H9 (cell line): Measurements from ENCODE around the gene BDH1. TPM values are rescaled to one million over a fixed set of nuclear protein-coding genes. Genes with fewer than 3 reads are reported as not detected.

Experiments
- DNase-seq: peaks from one replicate; pipeline ENCODE4 v3.0.0-alpha.2; 2017
- H2AFZ ChIP-seq: one replicate; pipeline ENCODE4 v1.6.1; 2013; ENCODE audit warnings: mild to moderate bottlenecking, low read length, control low read depth, moderate library complexity
- H2AK5ac ChIP-seq: 2 replicates; pipeline ENCODE4 v1.6.1; 2013; ENCODE audit warnings: low read length, control low read depth, mixed read lengths; ENCODE audit not compliant: insufficient read length
- H2BK120ac ChIP-seq: one replicate; pipeline ENCODE4 v1.6.1; 2013; ENCODE audit warnings: low read depth, mild to moderate bottlenecking, low read length, control low read depth, inconsistent platforms; ENCODE audit not compliant: poor library complexity, severe bottlenecking
- H2BK12ac ChIP-seq: 2 replicates; pipeline ENCODE4 v1.6.1; 2013; ENCODE audit warnings: low read length, control low read depth, mixed read lengths, low read depth; ENCODE audit not compliant: insufficient read length
- H2BK15ac ChIP-seq: 2 replicates; pipeline ENCODE4 v1.6.1; 2013; ENCODE audit warnings: low read depth, low read length, control low read depth
- H2BK20ac ChIP-seq: one replicate; pipeline ENCODE4 v1.6.1; 2013; ENCODE audit warnings: low read depth, mild to moderate bottlenecking, low read length, control low read depth, inconsistent platforms; ENCODE audit not compliant: poor library complexity, severe bottlenecking
- H2BK5ac ChIP-seq: 2 replicates; pipeline ENCODE4 v1.6.1; 2013; ENCODE audit warnings: low read length, control low read depth, mixed read lengths; ENCODE audit not compliant: insufficient read length
- H3K14ac ChIP-seq: 2 replicates; pipeline ENCODE4 v1.6.1; 2013; ENCODE audit warnings: low read length, control low read depth; ENCODE audit not compliant: insufficient read depth
- H3K18ac ChIP-seq: 2 replicates; pipeline ENCODE4 v1.6.1; 2013; ENCODE audit warnings: low read depth, mild to moderate bottlenecking, mixed read lengths, low read length, control low read depth; ENCODE audit not compliant: insufficient read length
- H3K23ac ChIP-seq: 2 replicates; pipeline ENCODE4 v1.6.1; 2013; ENCODE audit warnings: low read length, control low read depth, mixed read lengths, low read depth; ENCODE audit not compliant: insufficient read length
- H3K23me2 ChIP-seq: 2 replicates; pipeline ENCODE4 v1.6.1; 2013; ENCODE audit warnings: low read depth, mild to moderate bottlenecking, mixed read lengths, low read length, control low read depth; ENCODE audit not compliant: insufficient read length, poor library complexity, severe bottlenecking
- H3K27ac ChIP-seq: 2 replicates; pipeline ENCODE4 v1.5.1; 2013; ENCODE audit warnings: low read length, control low read depth, mixed read lengths, low read depth; ENCODE audit not compliant: insufficient read length
- H3K27me3 ChIP-seq: 2 replicates; pipeline ENCODE4 v1.6.1; 2013; ENCODE audit warnings: low read length, control low read depth, inconsistent platforms; ENCODE audit not compliant: insufficient read depth
- H3K4ac ChIP-seq: 2 replicates; pipeline ENCODE4 v1.6.1; 2013; ENCODE audit warnings: low read depth, mild to moderate bottlenecking, control low read depth, inconsistent platforms, low read length, moderate library complexity
- H3K4me1 ChIP-seq: 2 replicates; pipeline ENCODE4 v1.6.1; 2013; ENCODE audit warnings: low read length, control low read depth, inconsistent platforms; ENCODE audit not compliant: insufficient read depth
- H3K4me2 ChIP-seq: 2 replicates; pipeline ENCODE4 v1.6.1; 2013; ENCODE audit warnings: low read length, control low read depth, mixed read lengths; ENCODE audit not compliant: insufficient read length, insufficient read depth
- H3K56ac ChIP-seq: 2 replicates; pipeline ENCODE4 v1.6.1; 2013; ENCODE audit warnings: low read depth, mild to moderate bottlenecking, mixed read lengths, low read length, control low read depth; ENCODE audit not compliant: insufficient read length
- H3K79me1 ChIP-seq: 2 replicates; pipeline ENCODE4 v1.6.1; 2013; ENCODE audit warnings: low read depth, mild to moderate bottlenecking, moderate library complexity, low read length, control low read depth, inconsistent platforms; ENCODE audit not compliant: insufficient read depth, poor library complexity, severe bottlenecking
- H3K79me2 ChIP-seq: 2 replicates; pipeline ENCODE4 v1.6.1; 2013; ENCODE audit warnings: low read length, control low read depth, inconsistent platforms; ENCODE audit not compliant: insufficient read depth
- H3K9ac ChIP-seq: 2 replicates; pipeline ENCODE4 v1.6.1; 2013; ENCODE audit warnings: low read length, control low read depth, mixed read lengths; ENCODE audit not compliant: insufficient read length; ENCODE audit errors: extremely low read depth
- H3K9me3 ChIP-seq: one replicate; pipeline ENCODE4 v1.6.1; 2013; ENCODE audit warnings: low read depth, low read length, inconsistent platforms; ENCODE audit not compliant: control insufficient read depth
- H3T11ph ChIP-seq: one replicate; pipeline ENCODE4 v1.6.1; 2013; ENCODE audit warnings: mild to moderate bottlenecking, low read length, control low read depth, inconsistent platforms
- H4K20me1 ChIP-seq: one replicate; pipeline ENCODE4 v1.6.1; 2013; ENCODE audit not compliant: control insufficient read depth, insufficient read length, insufficient read depth
- H4K5ac ChIP-seq: 2 replicates; pipeline ENCODE4 v1.6.1; 2013; ENCODE audit warnings: low read depth, mild to moderate bottlenecking, mixed read lengths, low read length, control low read depth; ENCODE audit not compliant: insufficient read length
- H4K8ac ChIP-seq: replicated peaks from 2 replicates; pipeline ENCODE4 v1.6.1; 2013; ENCODE audit warnings: low read length, control low read depth, mixed read lengths, low read depth; ENCODE audit not compliant: insufficient read length
- H4K91ac ChIP-seq: 2 replicates; pipeline ENCODE4 v1.6.1; 2013; ENCODE audit warnings: low read depth, mild to moderate bottlenecking, moderate library complexity, mixed read lengths, low read length, control low read depth; ENCODE audit not compliant: insufficient read length
- H3K27ac Mint-ChIP-seq, 3 experiments: 2 replicates in 2 of 3; 3 replicates in 1 of 3; pipeline ENCODE4 v1.8.0; 2020 to 2021; ENCODE audit warnings: mixed read lengths in 3 of 3, mild to moderate bottlenecking in 1 of 3, moderate library complexity in 1 of 3
- H3K27me3 Mint-ChIP-seq: 2 replicates; pipeline ENCODE4 v1.8.0; 2021; ENCODE audit warnings: low read depth, mild to moderate bottlenecking, moderate library complexity, mixed read lengths
- H3K36me3 Mint-ChIP-seq, 3 experiments: 2 replicates in 2 of 3; 3 replicates in 1 of 3; pipeline ENCODE4 v1.8.0; 2020 to 2021; ENCODE audit warnings: low read depth in 3 of 3, mixed read lengths in 3 of 3; ENCODE audit not compliant: insufficient read depth in 1 of 3
- H3K4me1 Mint-ChIP-seq, 2 experiments: 2 replicates each; pipeline ENCODE4 v1.8.0; 2020; ENCODE audit warnings: mixed read lengths in 2 of 2
- H3K4me3 Mint-ChIP-seq, 2 experiments: 2 replicates in 1 of 2; 3 replicates in 1 of 2; pipeline ENCODE4 v1.8.0; 2020 to 2021; ENCODE audit warnings: mild to moderate bottlenecking in 2 of 2, mixed read lengths in 2 of 2, moderate library complexity in 1 of 2
- H3K9me3 Mint-ChIP-seq, 2 experiments: 2 replicates in 1 of 2; 3 replicates in 1 of 2; pipeline ENCODE4 v1.8.0; 2020; ENCODE audit warnings: mild to moderate bottlenecking in 2 of 2, mixed read lengths in 2 of 2, moderate library complexity in 1 of 2
- WGBS: extraction: QIAGEN DNeasy Blood & Tissue Kit; methylation state at CpG from one replicate; pipeline ENCODE4 v1.1.7; 2013; ENCODE audit warnings: missing lambda C conversion rate, low lambda C conversion rate, mixed read lengths; ENCODE audit not compliant: insufficient read length; ENCODE audit errors: extremely low coverage; 5-methylcytosine and 5-hydroxymethylcytosine counted together
- total RNA-seq: library from RNA; stranded (reverse); gene quantifications from 2 replicates; pipeline ENCODE4 v1.2.1, GENCODE V29; 2021
- TF ChIP-seq, protein P1 (sequence below): fragments of 200-600 bp; sonication (generic); conservative IDR thresholded peaks from 3 replicates; pipeline ENCODE4 v1.8.0; 2021; ENCODE audit warnings: antibody characterized with exemption, mild to moderate bottlenecking

BDH1 gene
- total RNA-seq, 1 experiment from 2014 or later: 23.8 TPM

DNA sequence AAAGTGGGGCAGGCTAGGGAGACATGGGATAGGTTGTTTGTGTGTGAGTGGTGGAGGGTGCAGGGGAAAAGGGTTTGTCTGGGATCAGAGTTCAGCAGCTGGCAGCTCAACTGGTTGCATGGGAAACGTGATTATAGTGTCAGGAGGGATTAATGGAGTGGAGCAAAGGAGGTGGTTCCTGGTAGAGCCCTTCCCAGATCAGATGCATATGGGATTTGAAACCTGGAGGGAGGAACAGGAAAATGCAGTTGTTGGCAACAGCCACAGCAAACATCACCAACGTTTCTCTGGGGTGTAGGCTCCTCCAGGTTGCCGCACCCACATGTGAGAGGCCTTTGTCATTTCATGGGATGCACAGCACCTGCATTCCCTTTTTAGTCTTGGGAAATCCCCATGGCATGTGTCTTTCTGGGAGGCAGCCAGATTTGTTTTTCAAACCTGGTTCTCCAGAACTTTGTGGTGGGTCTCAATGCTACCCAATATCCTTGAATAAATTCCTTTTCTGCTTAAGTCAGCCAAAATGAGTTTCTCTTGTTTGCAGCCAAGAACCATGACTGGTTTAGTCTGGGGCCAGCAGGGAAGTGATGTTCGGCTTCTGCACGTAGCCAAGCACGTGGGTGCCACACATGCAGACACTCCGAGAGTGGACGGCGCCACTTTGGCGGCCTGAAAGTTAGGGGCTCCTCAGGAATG, 61.3 kb downstream of the BDH1 start:
- H3K23me2 ChIP-seq: no peaks in the 10 kb centered on the region
- TF ChIP-seq, protein P1, sequence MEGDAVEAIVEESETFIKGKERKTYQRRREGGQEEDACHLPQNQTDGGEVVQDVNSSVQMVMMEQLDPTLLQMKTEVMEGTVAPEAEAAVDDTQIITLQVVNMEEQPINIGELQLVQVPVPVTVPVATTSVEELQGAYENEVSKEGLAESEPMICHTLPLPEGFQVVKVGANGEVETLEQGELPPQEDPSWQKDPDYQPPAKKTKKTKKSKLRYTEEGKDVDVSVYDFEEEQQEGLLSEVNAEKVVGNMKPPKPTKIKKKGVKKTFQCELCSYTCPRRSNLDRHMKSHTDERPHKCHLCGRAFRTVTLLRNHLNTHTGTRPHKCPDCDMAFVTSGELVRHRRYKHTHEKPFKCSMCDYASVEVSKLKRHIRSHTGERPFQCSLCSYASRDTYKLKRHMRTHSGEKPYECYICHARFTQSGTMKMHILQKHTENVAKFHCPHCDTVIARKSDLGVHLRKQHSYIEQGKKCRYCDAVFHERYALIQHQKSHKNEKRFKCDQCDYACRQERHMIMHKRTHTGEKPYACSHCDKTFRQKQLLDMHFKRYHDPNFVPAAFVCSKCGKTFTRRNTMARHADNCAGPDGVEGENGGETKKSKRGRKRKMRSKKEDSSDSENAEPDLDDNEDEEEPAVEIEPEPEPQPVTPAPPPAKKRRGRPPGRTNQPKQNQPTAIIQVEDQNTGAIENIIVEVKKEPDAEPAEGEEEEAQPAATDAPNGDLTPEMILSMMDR: no peak
- Mint-ChIP-seq H3K36me3 (peaks cover 3 to 10% (median 4%) of the 10 kb centered on the region in 3 experiments; a peak in 5 of 7 replicates), H3K27me3 (peaks cover 9% of the 10 kb centered on the region; the same call in 1 of the 2 replicates), H3K9me3 (peaks cover 6 to 9% of the 10 kb centered on the region in 2 experiments; a peak in 4 of 5 replicates), H3K4me3 (no peak overlapping the region), H3K4me1 (peaks cover 14 to 17% of the 10 kb centered on the region in 2 experiments), H3K27ac (no peak overlapping the region)
- H3K23ac ChIP-seq: no peak overlapping the region
- H3K27me3 ChIP-seq: no peaks in the 10 kb centered on the region
- H3T11ph ChIP-seq: no peak overlapping the region
- H3K79me1 ChIP-seq: no peaks in the 10 kb centered on the region
- H4K91ac ChIP-seq: no peak overlapping the region
- no peak overlapping the region for H3K9ac ChIP-seq
- H3K9me3 ChIP-seq: no peaks in the 10 kb centered on the region
- WGBS: no CpG with 5 or more reads among the region's 10 CpGs
- no peak overlapping the region for H4K5ac ChIP-seq
- no peak overlapping the region; the same call in 1 of the 2 replicates for H3K14ac ChIP-seq
- H2BK120ac ChIP-seq: no peak overlapping the region
- no peak overlapping the region for H3K4ac ChIP-seq
- H4K8ac ChIP-seq: no peak overlapping the region
- H2BK12ac ChIP-seq: no peak overlapping the region
- H3K56ac ChIP-seq: no peak overlapping the region
- no peak overlapping the region for H3K27ac ChIP-seq
- no peak overlapping the region for H2AK5ac ChIP-seq
- no peak for DNase-seq
- H2AFZ ChIP-seq: no peak overlapping the region
- H2BK15ac ChIP-seq: no peak overlapping the region
- no peaks in the 10 kb centered on the region for H3K79me2 ChIP-seq
- H4K20me1 ChIP-seq: no peaks in the 10 kb centered on the region
- no peak overlapping the region for H3K18ac ChIP-seq
- no peak overlapping the region for H2BK20ac ChIP-seq
- H2BK5ac ChIP-seq: no peak overlapping the region
- no peak overlapping the region for H3K4me2 ChIP-seq
- no peaks in the 10 kb centered on the region for H3K4me1 ChIP-seq
